IPS-NIHi7 (cell line): ENCODE data around the gene TRAPPC10.
A peak's percentile ranks its signal among the peaks of the same experiment; 100 is the strongest.

Source experiments
- DNase-seq: peaks from one replicate; pipeline ENCODE4 v3.0.0; 2012; ENCODE audit warnings: mixed read lengths; ENCODE audit errors: extremely low spot score

The TRAPPC10 gene, protein sequence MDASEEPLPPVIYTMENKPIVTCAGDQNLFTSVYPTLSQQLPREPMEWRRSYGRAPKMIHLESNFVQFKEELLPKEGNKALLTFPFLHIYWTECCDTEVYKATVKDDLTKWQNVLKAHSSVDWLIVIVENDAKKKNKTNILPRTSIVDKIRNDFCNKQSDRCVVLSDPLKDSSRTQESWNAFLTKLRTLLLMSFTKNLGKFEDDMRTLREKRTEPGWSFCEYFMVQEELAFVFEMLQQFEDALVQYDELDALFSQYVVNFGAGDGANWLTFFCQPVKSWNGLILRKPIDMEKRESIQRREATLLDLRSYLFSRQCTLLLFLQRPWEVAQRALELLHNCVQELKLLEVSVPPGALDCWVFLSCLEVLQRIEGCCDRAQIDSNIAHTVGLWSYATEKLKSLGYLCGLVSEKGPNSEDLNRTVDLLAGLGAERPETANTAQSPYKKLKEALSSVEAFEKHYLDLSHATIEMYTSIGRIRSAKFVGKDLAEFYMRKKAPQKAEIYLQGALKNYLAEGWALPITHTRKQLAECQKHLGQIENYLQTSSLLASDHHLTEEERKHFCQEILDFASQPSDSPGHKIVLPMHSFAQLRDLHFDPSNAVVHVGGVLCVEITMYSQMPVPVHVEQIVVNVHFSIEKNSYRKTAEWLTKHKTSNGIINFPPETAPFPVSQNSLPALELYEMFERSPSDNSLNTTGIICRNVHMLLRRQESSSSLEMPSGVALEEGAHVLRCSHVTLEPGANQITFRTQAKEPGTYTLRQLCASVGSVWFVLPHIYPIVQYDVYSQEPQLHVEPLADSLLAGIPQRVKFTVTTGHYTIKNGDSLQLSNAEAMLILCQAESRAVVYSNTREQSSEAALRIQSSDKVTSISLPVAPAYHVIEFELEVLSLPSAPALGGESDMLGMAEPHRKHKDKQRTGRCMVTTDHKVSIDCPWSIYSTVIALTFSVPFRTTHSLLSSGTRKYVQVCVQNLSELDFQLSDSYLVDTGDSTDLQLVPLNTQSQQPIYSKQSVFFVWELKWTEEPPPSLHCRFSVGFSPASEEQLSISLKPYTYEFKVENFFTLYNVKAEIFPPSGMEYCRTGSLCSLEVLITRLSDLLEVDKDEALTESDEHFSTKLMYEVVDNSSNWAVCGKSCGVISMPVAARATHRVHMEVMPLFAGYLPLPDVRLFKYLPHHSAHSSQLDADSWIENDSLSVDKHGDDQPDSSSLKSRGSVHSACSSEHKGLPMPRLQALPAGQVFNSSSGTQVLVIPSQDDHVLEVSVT

GRCh38 chr21:44011579-44012473 is at the start of gene TRAPPC10:
TRAPPC10 (plus strand) TSS chr21:44012309; CDS start chr21:44012494, 185 bp downstream.
- peak; percentile 83 for DNase-seq

- no peak for DNase-seq
These were observed 46.1 kb upstream of the TRAPPC10 start for GRCh38 chr21:43965911-43966585.

- DNase-seq = no peak
These were observed 45.1 kb upstream of the TRAPPC10 start for GRCh38 chr21:43966946-43967512.

GRCh38 chr21:43967981-43968380 is 44.1 kb upstream of the TRAPPC10 start:
- no peak for DNase-seq

DNA sequence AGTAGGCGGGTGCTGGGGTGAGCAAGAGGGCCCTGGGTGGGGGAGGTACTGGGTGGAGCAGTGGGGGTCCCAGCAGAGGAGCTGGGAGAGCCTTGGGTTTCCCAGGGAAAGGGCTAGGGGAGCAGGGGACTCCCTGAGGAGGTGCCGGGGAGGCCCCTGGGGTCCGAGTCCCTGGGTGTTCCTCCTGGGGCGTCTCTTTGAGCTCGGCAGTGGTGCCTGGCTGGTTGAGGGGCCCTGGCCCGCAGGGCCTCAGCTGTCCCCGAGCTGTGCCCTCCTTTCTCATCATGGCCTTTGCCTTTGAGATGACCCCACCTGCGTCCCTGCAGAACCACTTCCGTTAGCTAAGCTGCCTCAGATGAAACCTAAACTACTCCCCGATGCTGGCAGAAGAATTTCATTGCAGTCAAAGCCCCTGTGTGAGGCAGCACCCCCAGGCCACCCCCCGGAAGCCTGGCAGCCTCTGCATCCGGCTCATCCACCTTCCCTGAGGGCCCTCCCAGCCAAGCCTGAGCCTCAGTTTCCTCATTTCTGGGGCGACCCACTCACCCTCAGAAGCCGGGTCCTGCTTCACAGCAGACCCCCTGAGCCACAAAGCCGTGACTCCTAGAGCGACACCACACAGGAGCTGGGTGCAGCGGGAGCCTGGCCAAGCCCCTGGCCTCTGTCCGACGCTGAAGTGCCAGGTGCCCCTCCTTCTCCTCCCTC is 43.5 kb upstream of the TRAPPC10 start:
- no peak for DNase-seq

- DNase-seq = no peak
These were observed 43.0 kb upstream of the TRAPPC10 start for GRCh38 chr21:43969115-43969444.

DNA sequence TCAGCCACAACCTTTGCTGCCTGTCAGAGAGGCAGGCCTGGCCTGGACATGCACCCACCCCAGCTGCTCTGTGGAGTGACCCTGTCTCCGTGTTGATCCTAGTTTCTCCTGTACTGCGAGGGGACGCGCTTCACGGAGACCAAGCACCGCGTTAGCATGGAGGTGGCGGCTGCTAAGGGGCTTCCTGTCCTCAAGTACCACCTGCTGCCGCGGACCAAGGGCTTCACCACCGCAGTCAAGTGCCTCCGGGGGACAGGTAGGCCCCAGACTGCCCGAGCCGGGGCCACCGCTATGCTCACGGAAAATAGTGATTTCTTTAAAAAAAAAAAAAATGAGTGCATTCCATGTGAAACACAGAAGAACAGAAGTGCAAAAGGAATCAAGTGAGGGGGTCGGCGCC is 41.6 kb upstream of the TRAPPC10 start:
- DNase-seq = no peak

GRCh38 chr21:43971201-43971991 is 40.7 kb upstream of the TRAPPC10 start:
- DNase-seq = no peak

DNA sequence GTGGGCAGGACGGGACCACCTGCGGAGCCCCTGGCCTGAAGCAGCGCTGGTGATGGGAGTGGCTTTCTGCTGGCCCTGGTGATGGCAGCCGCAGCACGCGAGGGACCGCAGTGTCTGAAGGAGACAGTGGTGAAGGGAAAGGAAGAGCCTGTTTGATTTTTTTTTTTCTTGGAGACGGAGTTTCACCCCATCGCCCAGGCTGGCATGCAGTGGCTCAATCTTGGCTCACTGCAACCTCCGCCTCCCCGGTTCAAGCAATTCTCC is 40.2 kb upstream of the TRAPPC10 start:
- no peak for DNase-seq

GRCh38 chr21:43972850-43973633 is 39.1 kb upstream of the TRAPPC10 start:
- no peak for DNase-seq

GRCh38 chr21:43973634-43973955 is 38.5 kb upstream of the TRAPPC10 start:
- DNase-seq = no peak

- no peak for DNase-seq
These were observed 37.2 kb upstream of the TRAPPC10 start for GRCh38 chr21:43974791-43975468.

DNA sequence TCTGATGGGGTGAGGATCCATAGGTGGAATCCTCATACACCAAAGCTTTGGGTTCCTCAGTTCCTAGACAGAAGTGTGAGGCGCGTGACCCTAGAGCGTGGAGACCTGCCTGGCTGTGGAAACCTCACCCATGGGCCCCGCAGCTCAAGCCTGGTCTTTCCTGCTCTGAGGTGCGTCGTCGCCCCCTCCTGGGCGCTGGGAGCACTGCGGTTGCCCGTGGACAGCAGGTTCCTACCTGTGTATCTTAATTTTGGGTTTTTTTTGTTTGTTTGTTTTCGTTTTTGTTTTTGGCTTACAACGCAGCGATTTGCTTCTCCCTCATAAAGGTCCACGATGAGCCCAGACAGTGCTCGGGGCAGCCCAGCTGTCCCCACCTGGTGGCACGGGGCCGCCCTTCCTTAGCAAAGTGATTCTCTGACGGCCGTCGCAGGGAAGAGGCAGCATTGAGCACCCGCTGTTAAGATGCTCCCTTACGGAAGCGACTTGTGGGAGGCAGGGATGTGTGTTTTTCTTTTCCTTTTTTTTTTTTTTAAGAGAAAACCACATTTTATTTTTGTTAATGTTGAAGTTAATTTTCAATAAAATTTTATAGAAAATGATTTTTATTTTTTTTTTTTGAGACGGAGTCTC is 36.5 kb upstream of the TRAPPC10 start:
- DNase-seq = peak; percentile 86

DNA sequence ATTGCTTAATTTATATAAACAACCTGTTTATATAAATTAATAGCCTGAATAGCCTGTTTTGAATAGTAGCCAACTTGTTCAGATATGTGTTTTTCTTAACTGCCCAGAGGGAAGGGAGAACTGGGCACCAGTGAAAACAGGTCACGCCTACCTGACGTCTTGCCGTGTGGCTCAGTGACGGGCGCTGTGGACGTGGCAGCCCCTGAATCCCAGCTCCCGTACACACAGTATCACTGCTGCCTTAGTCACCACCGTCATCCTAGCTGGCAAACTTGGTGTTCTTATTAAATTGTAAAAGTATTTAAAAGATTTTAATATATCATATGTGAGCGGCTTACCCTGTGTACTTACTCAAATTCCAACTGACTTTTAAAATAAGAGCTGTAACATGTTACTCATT is 35.4 kb upstream of the TRAPPC10 start:
- no peak for DNase-seq

- no peak for DNase-seq
These were observed 34.0 kb upstream of the TRAPPC10 start for GRCh38 chr21:43978060-43978459.

DNA sequence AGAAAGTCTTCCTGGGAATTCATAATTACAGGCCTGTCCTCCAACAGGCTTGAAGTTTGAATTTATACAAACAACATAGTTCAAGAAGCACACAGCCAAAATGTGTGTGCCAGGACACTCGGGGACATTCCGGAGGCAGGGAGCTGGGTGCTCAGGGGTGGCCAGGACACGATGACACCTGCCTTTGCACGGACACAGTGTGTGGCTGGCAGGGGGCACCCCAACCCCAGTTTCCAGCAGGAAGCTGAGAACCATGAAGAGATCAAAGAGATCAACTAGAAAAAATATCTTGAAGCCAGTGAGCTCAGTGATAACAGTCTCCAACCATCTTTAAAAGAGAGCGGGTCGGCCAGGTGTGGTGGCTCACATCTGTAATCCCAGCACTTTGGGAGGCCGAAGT is 32.5 kb upstream of the TRAPPC10 start:
- no peak for DNase-seq

- DNase-seq = no peak
These were observed 30.8 kb upstream of the TRAPPC10 start for GRCh38 chr21:43981151-43981870.
